ENCODE data around the gene CHN2.

CHN2 gene

DNA sequence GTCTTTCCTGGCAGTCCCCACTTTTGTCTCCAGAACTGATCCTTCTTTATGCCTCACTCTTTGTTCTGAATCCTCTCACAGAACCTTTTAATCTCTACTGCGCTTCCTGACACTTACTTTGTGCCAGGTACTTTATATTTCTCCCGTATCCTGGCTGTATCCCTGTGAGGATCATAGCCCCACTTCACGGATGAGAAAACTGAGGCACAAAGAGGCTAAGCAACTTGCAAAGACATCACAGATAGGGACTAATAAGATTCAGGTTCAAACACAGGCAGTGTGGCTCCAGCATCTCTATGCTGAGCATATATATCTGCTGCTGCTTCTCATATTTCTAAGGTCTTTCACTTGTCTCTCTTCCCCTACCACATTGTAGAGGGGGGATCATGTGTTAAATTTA lies 116.7 kb downstream of the CHN2 start:
- DNase-seq (ENCODE audit: low spot score) = no peak

DNA sequence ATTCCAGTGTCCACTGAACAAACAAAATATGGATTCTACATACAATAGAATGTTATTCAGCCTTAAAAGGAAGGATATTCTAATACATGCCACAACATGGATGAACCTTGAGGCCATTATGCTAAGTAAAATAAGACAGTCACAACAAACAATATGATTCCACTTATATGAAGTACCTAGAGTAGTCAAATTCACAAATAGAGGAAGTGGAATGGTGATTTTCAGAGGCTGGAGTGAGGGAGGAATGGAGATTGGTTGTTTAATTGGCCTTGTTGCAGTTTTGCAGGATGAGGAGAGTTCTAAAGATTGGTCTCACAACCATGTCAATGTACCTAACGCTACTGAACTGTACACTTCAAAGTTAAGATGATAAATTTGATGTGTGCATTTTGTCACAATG lies 119.6 kb downstream of the CHN2 start:
- DNase-seq (ENCODE audit: low spot score) = no peak

DNA sequence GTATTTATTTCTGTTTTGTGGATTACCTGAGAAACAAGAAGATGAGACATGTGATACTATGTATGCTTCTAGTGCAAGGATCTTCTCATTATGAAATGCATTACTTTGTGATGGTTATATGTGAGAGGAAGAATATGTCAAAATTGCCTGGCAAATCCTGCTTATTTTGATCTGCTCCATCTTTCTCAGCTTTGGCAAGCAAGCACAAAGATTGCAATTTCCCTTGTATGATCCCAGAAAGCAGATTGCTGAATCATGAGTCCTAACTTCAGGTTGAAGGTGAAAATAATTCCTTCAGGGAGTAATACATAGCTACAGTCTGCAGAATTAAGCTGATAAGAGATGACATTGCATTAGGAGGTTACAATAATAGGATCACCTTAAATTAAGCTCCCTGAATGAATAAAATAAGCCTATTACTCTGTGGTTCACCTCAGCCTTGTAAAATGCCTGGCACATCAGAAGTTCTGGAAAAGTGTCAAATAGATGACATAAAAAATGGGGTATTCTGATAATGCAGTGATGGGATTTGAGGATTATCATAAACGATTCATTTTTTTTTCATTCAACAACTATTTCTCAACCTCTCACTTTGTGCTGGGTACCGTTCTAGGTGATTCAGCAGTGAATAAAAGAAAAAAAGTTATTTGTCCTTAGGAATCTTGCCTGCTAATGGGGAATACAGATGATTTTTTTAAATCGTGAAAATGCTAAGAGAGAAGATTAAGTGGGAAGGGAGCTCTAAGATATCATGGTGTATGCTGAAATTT lies 120.7 kb downstream of the CHN2 start:
- no peak for DNase-seq (ENCODE audit: low spot score)

DNA sequence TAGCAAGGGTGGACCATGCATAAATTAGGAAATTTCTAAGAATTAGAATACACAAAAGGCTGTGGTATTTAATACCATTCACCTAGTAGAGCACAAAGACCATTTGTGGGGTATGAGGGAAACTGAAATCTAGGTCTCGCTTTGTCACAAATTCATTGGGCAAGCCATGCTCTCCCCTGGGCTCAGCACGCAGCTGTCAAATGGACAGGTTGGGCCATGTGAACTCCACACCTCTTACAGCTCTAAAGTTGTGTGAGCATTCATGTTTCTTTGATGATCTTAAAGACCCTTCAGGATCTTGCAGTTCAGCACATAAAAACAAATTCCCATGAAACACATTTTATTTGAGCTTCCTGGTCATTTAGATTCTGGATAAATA lies 121.3 kb downstream of the CHN2 start:
- no peak for DNase-seq (ENCODE audit: low spot score)

DNA sequence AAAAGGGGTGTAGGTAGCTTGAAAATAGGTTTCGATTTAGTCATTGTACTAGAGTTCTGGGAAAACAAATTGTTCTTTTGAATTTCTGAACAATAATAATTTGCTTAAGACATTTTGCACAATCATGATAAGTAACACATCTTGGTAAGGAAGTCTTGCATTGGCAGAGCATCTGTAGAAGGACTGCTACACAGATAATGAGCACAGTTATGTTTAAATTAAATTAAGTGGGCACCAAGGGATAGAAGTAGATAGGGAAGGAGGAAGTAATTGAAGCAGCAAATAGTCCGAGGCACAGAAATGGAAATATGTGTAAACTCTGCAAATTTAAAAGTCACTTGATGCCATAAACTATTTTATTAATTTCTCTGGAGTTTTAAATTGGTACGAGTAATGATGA lies 122.4 kb downstream of the CHN2 start:
- no peak for DNase-seq (ENCODE audit: low spot score)

DNA sequence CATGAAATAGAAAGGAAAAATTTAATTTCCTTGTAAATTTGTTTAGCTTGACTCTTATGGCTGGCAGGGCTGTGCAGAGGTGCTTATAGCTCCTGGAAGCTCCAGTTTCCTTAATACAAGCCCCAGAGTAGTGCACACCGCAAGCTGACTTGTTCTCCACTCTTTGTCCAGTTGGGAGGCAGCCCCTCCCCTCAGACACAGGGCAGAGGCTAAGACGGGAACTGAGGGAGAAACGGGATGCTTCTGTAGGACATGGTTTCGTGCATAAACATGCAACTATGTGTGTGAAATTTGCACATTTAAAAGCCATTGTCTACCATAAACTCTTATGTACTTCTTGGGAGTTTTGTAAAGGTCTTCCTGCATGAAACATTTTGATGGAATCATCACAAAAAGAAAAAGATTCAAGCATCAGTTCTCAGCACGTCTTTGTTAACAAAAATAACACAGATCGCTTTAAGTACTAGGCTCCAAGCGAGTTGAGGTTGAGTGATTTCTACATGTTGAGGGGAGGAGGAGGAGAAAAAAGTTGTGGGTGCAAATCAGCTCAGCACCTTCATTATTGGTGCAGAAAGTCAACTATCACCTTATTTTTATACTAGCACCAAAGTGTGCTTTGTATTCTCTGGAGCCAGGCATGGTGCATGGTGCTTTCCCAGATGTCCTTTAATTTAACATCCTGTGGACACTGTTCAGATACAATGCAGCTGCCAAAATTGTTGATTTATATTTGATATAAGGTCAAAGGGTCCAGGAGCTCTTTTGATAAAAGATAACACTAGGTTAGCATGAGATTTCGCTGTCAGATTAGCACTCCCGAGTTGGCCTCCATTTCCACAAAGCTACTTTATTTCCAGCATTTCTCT lies 124.5 kb downstream of the CHN2 start:
- DNase-seq (ENCODE audit: low spot score) = no peak

DNA sequence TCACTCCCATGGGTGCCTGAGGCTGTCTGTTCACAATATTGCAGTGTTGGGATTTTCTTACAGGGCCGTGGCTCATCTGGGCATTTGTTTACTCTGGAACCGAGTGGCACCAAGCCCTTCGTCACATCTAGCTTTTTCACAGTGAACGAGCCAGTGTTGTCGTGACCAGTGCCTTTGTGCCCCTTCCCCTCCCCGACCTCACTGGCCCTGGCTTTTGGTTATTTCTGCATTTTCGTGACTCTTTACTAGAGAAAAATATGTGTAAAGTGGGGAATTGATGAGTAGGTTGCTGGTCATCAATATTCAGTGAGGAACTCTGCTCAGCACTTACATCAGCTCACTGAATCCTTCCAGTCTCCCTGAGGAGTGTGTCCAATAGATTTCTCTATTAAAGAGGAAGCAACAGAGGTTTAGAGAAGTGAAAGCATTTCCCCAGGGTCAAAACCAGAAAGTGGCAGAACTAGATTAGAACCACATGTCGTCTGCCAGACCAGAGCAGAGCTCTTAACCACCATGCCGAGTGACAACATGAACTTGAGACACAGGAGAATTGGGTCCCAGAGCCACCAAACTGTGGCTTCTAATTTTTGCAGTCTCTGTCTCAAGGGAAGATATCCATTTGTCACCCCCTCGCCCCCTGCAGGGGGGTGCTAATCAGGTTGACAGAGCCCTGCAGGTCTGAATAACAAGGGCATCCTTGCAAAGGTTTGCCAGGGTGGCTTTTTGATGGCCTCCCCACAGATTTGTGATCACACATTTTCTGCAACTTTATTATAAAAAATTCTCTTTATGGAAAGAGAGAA lies 125.3 kb downstream of the CHN2 start:
- no peak for DNase-seq (ENCODE audit: low spot score)

DNA sequence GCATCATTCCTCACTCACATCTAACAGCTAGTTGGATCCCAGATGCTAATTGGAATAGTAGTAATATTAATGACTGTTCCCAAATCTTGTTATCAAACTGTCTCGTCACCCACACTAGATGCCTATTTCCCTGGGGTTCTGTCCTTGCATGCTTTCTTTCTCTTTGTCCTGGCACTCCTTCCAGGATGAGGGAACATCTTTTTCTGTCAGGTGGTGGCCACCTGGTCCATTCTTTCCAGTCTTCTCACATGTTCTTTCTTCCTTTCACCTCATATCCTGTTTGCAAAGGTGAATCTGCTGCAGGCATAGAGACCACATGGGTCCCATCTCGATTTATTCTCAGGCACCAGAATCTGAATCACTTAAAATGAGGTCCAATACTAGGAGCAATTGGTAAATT lies 126.0 kb downstream of the CHN2 start:
- DNase-seq (ENCODE audit: low spot score) = no peak

DNA sequence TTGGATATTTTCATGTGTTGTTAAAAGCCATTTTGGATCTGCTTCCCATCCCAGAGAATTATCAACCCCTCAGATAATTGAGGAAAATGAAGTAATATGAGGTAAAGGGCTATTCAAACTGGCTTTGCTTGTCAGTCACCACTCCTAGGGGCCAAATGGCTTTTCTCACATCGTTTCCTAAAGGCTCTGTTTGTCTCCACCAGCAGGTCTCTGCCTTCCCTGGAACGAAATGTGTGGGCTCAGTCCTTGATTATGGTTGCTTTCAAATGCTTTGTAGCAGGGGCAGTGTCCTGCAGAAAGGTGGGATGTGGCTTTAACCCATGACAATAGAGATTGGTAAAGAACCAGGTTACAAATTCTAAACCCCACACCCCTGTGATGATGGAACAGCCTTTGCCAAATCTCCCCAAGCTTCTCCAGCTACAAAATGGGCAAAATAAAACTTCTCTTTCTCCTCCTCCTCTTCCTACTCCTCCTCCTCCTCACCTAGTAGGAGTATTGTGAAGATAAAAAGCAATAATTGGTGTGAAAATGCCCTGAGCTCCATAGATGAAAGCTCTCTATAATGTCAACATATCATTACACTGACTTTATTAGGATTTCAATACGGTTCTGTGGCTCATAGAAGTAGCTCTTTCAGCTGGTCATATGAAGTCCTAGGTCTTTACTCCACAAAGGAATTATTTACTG lies 127.6 kb downstream of the CHN2 start:
- DNase-seq (ENCODE audit: low spot score) = no peak

DNA sequence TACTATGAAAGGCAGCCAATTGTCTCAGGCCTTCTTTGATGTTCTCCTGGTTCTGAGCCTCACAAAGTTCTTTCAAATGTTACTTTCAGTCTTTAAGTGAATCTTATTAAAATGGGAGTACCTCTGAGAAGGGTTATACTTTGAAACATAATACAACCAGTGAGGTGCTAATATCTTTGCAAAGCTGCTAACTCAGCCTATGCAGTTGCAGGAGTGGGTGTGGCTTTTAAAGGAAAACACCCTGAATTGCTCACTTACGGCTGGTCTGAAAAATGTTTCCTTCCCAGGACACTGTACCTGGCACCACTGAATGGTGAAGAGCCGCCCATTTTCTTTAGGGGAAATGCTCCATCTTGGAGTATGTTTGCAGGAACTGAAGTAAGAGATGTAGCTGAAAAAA lies 130.9 kb downstream of the CHN2 start:
- DNase-seq (ENCODE audit: low spot score) = no peak

DNA sequence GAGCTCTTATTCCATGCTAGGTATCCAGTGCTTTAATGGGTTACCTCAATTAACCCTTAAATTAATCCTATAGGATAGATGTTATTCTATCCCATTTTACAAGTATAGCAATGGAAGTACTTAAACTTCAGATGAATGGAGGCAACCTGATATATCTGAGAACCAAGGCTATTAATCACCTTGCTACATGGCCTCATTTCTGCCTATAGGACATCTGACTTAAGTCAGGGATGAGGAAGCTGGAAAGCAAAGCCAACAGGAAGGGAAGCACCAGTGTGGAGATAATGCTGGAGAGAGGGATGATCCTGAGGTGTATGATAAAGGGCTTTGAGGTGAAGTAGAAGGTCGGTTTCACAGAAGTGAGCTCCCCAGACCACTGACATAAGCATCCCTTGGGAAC lies 132.3 kb downstream of the CHN2 start:
- DNase-seq (ENCODE audit: low spot score) = no peak

DNA sequence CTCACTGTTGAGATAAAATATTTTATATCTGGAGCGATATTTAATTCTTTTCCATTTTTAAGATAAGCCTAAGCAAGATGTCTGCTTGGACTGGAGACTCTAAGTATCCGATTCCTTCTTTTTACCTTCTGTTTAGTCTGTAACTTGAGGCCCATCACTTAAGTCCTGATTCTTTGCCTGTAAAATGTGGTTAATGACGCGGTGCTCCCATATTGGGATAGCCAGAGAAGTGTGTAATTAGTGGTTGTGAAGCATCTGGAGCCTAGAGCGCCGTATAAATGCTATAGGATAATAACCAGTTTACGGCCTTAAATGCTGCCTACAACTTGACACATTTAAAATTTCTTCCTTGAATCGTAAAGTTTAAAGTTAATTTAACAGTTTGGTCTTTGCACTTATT lies 132.9 kb downstream of the CHN2 start:
- no peak for DNase-seq (ENCODE audit: low spot score)

DNA sequence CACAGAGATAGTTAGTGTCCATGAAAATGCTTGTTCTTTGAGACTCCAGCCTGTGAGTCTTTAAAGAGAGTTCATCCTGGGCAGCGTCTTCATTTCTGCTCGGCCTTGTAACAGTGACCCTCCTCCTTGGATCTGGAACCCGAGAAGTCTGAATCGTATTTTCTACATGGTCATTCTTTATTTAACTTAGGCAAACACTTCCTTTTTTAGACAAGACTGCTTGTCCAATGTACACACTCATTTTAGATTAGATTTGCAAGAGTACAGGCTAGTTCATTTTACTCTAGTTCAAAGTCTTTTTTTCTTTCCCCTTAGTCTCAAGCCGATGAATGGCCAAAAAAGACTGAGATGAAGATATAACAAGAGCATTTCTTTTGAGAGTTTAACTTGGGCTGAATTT lies 133.5 kb downstream of the CHN2 start:
- DNase-seq (ENCODE audit: low spot score) = no peak

DNA sequence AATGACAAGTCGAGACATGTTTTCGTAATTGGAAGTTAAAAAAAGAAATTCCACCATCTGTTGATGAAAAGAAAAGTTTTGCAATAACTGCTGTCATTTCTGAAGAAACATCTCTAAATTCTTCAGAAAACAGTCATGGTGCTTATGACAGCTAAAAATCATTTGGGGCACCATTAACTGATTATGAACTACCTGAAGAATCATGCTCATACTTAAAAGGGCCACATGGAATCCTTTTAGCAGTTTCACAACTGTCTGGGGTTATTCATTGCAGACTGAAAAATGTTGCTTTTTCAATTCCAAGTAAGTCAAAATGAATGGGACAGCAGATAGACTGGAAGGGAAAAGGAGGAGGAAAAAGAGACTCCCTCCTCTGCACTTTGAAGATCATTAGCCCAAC lies 134.2 kb downstream of the CHN2 start:
- no peak for DNase-seq (ENCODE audit: low spot score)

DNA sequence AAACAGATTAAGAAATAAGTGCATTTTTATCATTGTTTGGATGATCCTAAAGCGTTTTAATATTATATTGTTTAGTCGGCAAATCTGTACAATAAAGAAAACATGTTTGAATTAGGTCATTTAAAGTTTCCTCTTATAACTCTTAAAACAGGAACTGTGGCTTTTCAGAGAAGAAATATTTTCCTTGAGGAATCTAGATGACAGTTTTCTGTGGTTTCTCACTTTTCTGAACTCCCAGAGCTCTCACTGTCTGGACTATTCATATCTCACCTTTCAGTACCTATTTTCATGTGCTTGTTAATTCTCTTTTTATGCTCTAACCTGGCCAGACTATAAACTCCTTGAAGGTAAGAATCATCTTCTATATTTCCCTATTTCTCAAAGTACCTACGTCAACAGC lies 135.1 kb downstream of the CHN2 start:
- DNase-seq (ENCODE audit: low spot score) = no peak

DNA sequence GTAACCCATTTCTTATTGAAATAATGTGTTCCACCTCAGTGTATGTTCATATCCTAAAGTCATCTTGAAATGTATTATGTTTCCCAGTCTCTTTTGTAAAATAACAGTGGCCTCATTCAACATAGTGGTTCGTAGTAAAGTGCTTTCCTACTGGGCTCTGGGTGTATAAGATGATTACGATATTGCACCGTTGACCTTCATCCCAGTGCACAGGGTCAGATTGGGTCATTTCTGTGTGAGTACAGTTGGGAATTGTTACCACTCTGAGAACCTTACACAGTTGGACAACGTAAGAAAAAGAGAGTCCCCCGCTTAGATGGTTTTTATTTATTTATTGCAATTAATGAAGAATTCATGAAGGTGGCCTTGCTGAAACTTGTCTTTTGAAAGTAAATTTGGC lies 135.6 kb downstream of the CHN2 start:
- no peak for DNase-seq (ENCODE audit: low spot score)

DNA sequence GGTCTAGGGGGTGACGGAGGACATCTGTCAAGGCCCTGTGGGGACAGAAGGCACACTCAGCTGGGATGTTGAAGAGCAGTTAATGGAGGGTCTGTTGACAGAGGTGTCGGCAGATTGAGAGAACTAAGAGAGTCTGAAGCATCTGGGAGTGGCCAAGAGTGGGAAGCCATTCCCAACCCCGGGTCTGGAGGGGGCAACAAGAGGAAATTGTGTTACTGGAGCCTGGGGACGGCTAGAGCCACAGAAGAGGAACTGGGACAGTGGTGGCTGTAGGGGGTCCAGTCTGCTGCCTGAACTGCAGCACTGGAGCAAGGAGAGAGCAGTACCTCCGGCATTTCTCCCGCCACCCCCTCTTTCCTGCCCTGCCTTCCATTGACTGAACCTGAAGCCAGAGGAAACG lies 136.6 kb downstream of the CHN2 start:
- DNase-seq (ENCODE audit: low spot score) = no peak

DNA sequence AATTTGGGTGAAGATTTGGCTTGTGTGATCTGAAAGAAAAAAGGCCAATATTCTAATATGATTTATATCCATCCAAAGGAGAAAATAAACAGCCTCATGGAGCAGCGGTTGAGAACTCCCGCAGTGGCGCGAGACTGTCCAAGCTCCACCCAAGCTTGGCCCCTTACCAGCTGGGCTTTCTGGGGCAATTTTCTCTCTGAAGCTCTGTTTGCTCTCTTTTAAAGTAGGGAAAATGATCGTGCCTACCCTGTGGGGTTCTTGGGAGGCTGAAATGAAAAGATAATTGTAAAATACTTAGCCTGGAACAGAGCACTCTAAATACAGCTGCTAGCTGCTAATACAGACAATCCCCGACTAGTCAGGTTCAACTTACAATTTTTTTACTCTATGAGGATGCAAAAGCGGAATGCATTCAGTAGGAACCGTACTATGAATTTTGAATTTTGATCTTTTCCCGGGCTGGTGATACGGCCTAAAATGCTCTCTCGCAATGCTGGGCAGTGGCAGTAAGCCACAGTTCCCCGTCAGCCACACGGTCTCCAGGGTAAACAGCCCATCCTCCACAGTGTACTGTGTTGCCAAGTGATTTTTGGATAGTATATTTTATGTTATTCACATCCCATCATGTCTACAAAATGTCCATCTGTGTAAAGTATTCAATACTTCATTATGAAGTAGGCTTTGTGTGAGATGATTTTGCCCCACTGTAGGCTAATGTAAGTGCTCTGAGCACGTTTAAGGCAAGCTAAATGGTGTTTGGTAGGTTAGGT lies 137.7 kb downstream of the CHN2 start:
- no peak for DNase-seq (ENCODE audit: low spot score)

DNA sequence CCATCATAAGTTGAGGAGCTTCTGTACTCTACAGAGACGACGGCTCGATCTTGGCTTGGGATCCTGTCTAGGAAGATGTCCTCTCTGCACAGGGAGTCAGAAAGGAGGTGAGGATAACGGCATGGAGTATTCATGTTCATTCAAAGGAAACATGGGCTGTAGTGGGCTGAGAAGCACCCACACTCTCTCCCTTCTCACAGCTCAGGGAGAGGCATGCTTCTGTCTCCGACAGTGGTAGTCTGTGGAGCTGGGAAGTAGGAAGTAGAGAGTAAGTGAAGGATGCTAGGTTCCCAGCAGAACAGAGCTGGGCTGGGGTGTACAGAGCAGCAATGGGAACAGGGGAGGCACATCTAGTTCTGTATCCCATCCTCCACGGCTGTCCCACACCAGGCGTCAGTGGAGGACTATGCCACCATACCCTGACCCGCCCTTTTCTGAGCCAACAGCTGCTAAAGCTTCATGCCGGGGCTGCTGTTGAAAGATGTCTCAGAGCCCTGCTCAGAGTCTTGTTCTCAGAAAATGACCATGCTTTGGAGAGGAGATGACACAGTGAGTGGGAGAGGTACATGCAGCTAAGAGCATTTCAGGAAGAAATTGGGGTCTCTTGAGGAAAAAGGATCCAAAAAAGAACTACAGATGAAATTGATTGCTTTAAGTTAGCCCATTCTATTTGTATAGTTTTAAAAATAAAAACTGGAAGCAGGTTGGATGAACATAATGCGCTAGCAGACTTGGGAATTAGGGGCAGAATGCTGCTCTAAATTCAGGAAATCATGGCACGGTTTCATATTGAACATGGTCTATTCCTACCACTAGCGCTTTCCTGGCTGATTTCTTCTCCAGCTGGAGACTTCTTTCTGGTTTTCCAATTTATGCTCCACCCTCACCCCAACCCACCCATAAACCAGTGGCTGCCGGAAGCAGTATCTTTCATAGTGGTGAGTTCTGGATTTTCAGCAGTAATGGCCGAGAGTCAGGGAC lies 138.6 kb downstream of the CHN2 start:
- no peak for DNase-seq (ENCODE audit: low spot score)
